Activated CD4-positive, alpha-beta T cell treated with anti-CD3 and anti-CD28 coated beads, Interleukin-2, amount 10 ng/mL, durations not matched to agents 7 days and 5 days (primary cell): ENCODE data around the gene CD2BP2. TPM values are rescaled to one million over a fixed set of nuclear protein-coding genes. Genes with fewer than 3 reads are reported as not detected.

Experiments
- CTCF ChIA-PET: fragments of 350-600 bp; sonication (Branson Sonifier 250); formaldehyde crosslinking; loops from one replicate; lab custom pipeline; 2021; ENCODE audit warnings: antibody characterized with exemption; lab: Charles Lee
- POLR2A ChIA-PET: fragments of 350-600 bp; sonication (Branson Sonifier 250); formaldehyde crosslinking; loops from one replicate; lab custom pipeline; 2021; ENCODE audit warnings: antibody characterized with exemption; lab: Charles Lee
- DNase-seq: peaks from one replicate; pipeline ENCODE4 v3.0.0-alpha.2; 2020
- H3K27ac Mint-ChIP-seq: one replicate; pipeline ENCODE4 v1.8.0; 2021; ENCODE audit warnings: mild to moderate bottlenecking, moderate library complexity, mixed read lengths
- H3K27me3 Mint-ChIP-seq: one replicate; pipeline ENCODE4 v1.8.0; 2021; ENCODE audit warnings: mixed read lengths
- H3K36me3 Mint-ChIP-seq: one replicate; pipeline ENCODE4 v1.8.0; 2021; ENCODE audit warnings: low read depth, mixed read lengths
- H3K4me1 Mint-ChIP-seq: one replicate; pipeline ENCODE4 v1.8.0; 2021; ENCODE audit warnings: mixed read lengths
- H3K4me3 Mint-ChIP-seq: one replicate; pipeline ENCODE4 v1.8.0; 2021; ENCODE audit warnings: mild to moderate bottlenecking, moderate library complexity, mixed read lengths
- H3K9me3 Mint-ChIP-seq: one replicate; pipeline ENCODE4 v1.8.0; 2021; ENCODE audit warnings: mixed read lengths
- total RNA-seq, 2 experiments: library from RNA; stranded (reverse); gene quantifications; one replicate each; pipeline ENCODE4 v1.2.3, GENCODE V29; 2021

CD2BP2 gene
- total RNA-seq, 2 experiments from 2014 or later: 51.8 to 65.0 TPM

DNA sequence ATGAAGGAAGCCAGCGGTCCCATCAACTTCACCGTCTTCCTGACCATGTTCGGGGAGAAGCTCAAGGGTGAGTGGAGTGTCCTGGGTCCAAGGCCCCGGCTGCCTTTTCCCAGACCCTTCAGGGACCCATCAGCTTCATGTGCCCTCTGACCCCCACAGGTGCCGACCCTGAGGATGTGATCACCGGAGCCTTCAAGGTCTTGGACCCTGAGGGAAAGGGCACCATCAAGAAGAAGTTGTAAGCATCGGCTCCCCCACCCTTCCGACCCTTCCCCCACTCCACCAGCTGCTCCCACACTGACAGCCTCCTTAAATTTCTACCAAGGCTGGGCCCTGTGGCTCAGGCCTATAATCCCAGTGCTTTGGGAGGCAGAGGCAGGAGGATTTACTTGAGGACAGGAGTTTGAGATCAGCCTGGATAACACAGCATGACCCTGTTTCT, 21.4 kb upstream of the CD2BP2 start:
- ChIA-PET POLR2A (no interaction called here), CTCF (interaction anchor here (0.8 to 1.9 kb wide), 5 partner anchors 30 to 311 kb away, joined by 3 to 4 read pairs (median 3); partner anchors contain the start of gene ALDOA)
- H3K36me3 Mint-ChIP-seq: peaks cover 36% of the 10 kb centered on the region
- no peak for DNase-seq
- H3K4me1 Mint-ChIP-seq: peaks cover 56% of the 10 kb centered on the region
- H3K27ac Mint-ChIP-seq: peak overlapping the region; percentile 100
- H3K9me3 Mint-ChIP-seq: no peaks in the 10 kb centered on the region
- H3K27me3 Mint-ChIP-seq: no peaks in the 10 kb centered on the region
- no peak overlapping the region for H3K4me3 Mint-ChIP-seq

DNA sequence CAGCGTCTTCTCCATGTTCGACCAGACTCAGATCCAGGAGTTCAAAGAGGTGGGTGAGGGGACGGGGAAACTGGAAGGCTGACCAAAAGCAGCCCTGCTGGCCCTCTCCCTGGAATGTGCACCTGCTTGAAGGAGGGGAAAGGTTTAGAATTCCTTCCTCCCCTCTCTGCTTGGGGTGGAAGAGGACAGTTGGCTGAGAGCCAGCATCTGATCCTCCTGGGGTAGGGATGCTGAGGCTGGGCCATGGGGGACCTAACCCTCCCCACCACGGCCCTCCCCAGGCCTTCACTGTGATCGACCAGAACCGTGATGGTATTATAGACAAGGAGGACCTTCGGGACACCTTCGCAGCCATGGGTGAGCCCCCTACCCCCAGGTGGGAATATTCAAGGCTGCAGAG, 20.8 kb upstream of the CD2BP2 start:
- Mint-ChIP-seq H3K36me3 (peaks cover 30% of the 10 kb centered on the region), H3K4me1 (peaks cover 56% of the 10 kb centered on the region), H3K27me3 (no peaks in the 10 kb centered on the region), H3K9me3 (no peaks in the 10 kb centered on the region), H3K4me3 (no peak overlapping the region), H3K27ac (peak overlapping the region; percentile 73)
- ChIA-PET POLR2A (no interaction called here), CTCF (interaction anchor here (0.6 to 1.9 kb wide), 6 partner anchors 30 to 310 kb away, joined by 3 to 4 read pairs (median 3); partner anchors contain the start of gene ALDOA)
- no peak for DNase-seq

DNA sequence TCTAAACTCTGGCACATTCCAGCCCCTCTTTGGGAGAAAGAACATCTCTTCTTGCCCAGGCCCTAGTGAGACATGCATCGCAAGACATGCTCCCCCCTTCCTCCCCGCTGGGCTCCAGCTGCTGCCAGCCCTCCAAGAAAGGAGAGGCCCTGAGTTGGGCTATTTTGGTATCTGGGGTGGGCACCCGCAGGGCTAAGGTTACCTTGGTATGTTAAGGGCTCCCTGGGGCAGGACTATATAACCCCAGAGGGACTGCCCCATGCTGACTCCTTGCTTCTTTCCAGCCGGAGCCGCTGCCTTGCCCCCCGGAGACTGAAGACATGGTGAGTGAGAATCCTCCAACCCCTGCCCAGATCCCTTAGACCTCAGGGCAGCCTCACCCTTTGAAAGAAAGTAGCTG, 19.4 kb upstream of the CD2BP2 start, which contains the start of gene MYL11:
Gene MYL11, plus strand, starts transcription at position 265 of the 400 bp plus-strand sequence. Its CDS starts 56 bp downstream, at position 321.
- ChIA-PET CTCF (interaction anchor here (0.6 to 1.0 kb wide), 2 partner anchors 21 to 117 kb away, joined by 3 to 4 read pairs; partner anchors contain the start of gene ZNF48), POLR2A (interaction anchor here (0.6 kb wide), 1 partner anchor 276 kb away, joined by 5 read pairs; the partner anchor contains the start of gene PRR14)
- no peak for DNase-seq
- Mint-ChIP-seq H3K27ac (peak within 1 kb of the TSS; percentile 73), H3K4me1 (peaks cover 43% of the 10 kb centered on the region), H3K27me3 (no peaks in the 10 kb centered on the region), H3K4me3 (no peak within 1 kb of the TSS), H3K9me3 (no peaks in the 10 kb centered on the region), H3K36me3 (peaks cover 20% of the 10 kb centered on the region)

DNA sequence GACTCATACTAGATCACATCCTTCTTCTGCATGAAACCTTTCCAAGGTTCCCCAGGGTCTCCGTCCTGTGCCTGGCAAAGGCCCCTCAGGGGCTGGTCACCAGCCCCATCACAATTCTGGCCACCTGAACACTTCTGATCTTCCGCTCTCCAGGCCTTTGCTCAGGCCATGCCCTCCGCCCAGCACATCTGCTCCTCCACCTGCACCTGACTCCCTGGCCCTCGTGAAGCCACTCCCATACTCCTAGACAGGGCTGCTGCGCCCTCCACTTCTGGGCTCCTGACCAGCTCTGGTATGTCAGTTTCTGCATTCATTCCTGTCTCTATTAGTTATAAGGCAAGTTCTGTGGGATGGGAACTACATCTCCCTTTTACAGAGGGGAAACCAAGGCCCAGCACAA, 17.6 kb upstream of the CD2BP2 start:
- Mint-ChIP-seq H3K27ac (no peak overlapping the region), H3K4me1 (peaks cover 41% of the 10 kb centered on the region), H3K27me3 (no peaks in the 10 kb centered on the region), H3K36me3 (peaks cover 19% of the 10 kb centered on the region), H3K4me3 (no peak overlapping the region), H3K9me3 (no peaks in the 10 kb centered on the region)
- no peak for DNase-seq
- ChIA-PET POLR2A (interaction anchor here (0.6 kb wide), 1 partner anchor 45 kb away, joined by 3 read pairs; no protein-coding TSS in a partner anchor), CTCF (interaction anchor here (1.0 to 2.2 kb wide), 2 partner anchors 10 kb away, joined by 4 to 9 read pairs; partner anchors contain the start of gene SEPTIN1)

DNA sequence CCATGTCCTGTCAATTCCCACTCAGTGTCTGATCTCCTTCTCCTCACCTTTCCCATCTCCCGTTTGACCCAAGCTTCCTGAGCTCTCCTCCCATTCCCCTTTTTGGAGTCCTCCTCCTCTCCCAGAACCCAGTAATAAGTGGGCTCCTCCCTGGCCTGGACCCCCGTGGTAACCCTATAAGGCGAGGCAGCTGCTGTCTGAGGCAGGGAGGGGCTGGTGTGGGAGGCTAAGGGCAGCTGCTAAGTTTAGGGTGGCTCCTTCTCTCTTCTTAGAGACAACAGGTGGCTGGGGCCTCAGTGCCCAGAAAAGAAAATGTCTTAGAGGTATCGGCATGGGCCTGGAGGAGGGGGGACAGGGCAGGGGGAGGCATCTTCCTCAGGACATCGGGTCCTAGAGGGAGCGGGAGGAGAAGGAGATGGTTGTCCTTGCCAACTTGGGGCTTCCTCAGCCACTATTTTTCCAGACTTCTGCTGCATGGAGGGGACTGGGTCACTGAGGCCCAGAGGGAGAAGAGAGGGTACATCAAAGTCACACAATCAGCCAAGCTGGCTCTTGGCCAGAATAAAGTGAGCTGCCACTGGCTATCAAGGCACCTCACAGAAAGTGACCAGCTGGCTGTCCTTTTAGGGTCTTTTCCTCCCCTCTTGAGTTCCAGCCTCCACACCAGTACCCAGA, 17.1 kb upstream of the CD2BP2 start:
- Mint-ChIP-seq H3K27ac (peak overlapping the region; percentile 93), H3K36me3 (peaks cover 21% of the 10 kb centered on the region), H3K4me3 (peak overlapping the region; percentile 75), H3K27me3 (no peaks in the 10 kb centered on the region), H3K9me3 (no peaks in the 10 kb centered on the region), H3K4me1 (peaks cover 41% of the 10 kb centered on the region)
- no peak for DNase-seq
- POLR2A ChIA-PET: no interaction called here
- CTCF ChIA-PET: interaction anchor here (1.2 to 2.2 kb wide), 4 partner anchors 11 to 37 kb away, joined by 4 to 9 read pairs (median 6); partner anchors contain the start of gene SEPTIN1

DNA sequence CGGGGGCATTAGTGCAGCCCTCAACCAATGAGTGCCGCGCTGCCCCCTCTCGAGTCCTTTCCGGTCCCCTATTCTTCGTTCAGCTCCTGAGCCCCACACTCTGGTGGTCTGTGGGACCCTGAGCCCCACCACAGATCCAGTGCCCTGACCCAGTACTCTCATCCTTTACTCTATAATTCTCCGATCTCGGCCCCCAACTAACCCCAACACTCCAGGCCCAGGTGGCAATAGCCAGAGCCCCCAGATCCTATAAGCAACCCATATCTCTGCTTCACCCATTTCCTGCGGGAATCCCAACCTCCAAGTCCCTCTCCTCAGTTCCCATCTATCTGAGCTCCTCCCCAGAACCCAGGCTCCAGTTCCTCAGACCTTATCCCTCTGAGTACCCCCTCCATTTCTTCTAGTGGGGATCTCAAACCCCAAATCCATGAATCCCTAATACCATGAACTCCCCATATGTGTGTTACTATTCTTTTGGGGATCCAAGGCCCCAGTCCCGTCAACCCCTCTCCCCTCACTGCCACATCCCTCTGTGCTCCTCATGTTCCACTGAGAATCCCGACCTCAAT, 16.2 kb upstream of the CD2BP2 start:
- Mint-ChIP-seq H3K36me3 (peaks cover 26% of the 10 kb centered on the region), H3K4me1 (peaks cover 42% of the 10 kb centered on the region), H3K27me3 (no peaks in the 10 kb centered on the region), H3K9me3 (no peaks in the 10 kb centered on the region), H3K27ac (peak overlapping the region; percentile 93), H3K4me3 (peak overlapping the region; percentile 75)
- CTCF ChIA-PET: interaction anchor here (0.5 to 2.2 kb wide), 13 partner anchors 9 to 316 kb away, joined by 3 to 9 read pairs (median 4); partner anchors contain the start of genes DCTPP1, SEPTIN1, TBX6 and ZNF48
- DNase-seq: no peak
- POLR2A ChIA-PET: interaction anchor here (0.6 to 0.7 kb wide), 2 partner anchors 11 to 179 kb away, joined by 3 read pairs; partner anchors contain the start of gene SEPTIN1

DNA sequence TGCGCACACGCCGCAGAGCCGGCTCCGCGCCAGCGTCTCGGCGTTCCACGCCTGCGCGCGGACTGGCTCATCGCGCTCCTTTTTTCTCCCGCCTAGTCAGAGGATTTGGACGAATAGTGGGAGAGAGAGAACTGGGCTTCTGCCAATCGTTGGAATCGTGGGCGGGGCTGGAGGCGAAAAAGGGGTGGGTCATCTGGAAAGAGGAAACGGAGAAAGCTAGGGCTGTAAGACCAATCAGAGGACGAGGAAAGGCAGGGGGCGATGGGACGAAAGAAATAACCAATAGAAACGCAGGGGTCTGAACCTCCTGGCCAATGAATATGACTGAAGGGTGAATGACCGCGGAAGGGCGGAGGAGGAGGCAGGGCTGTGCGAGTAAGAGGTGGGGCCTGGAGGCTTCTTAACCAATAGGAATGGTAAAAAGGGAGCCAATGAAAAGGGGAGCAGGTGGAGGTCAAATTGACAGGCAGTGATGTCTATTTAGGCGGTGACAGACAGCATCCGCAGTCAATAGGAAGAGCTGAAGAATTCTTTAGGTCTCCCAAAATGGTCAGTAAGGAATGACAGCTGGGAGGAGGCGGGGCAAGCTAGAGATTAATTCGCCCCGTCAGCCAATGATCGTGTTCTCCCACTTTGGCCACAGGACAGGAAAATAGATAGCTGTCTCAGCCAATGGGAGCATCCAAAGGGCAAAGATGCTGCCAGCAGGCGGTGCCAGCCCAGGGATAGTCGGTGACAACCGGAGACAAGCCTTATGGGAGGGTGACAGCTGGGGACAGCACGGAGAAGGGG, 15.5 kb upstream of the CD2BP2 start, which contains the start of gene TBC1D10B:
Gene TBC1D10B, minus strand, starts transcription at position 39 of the 792 bp plus-strand sequence. CDS start 311 bp downstream, outside the sequence.
- H3K4me3 Mint-ChIP-seq: peak within 1 kb of the TSS; percentile 87
- peak; percentile 100 for DNase-seq
- peak within 1 kb of the TSS; percentile 93 for H3K27ac Mint-ChIP-seq
- H3K27me3 Mint-ChIP-seq: no peaks in the 10 kb centered on the region
- peaks cover 45% of the 10 kb centered on the region for H3K4me1 Mint-ChIP-seq
- H3K9me3 Mint-ChIP-seq: no peaks in the 10 kb centered on the region
- ChIA-PET POLR2A (interaction anchor here (0.6 to 0.7 kb wide), 4 partner anchors 12 to 256 kb away, joined by 3 to 5 read pairs (median 3); partner anchors contain the start of gene SEPTIN1), CTCF (interaction anchor here (0.5 to 2.2 kb wide), 16 partner anchors 10 to 315 kb away, joined by 3 to 9 read pairs (median 4); partner anchors contain the start of genes CD2BP2, DCTPP1, SEPTIN1 and TBX6)
- H3K36me3 Mint-ChIP-seq: peaks cover 29% of the 10 kb centered on the region

DNA sequence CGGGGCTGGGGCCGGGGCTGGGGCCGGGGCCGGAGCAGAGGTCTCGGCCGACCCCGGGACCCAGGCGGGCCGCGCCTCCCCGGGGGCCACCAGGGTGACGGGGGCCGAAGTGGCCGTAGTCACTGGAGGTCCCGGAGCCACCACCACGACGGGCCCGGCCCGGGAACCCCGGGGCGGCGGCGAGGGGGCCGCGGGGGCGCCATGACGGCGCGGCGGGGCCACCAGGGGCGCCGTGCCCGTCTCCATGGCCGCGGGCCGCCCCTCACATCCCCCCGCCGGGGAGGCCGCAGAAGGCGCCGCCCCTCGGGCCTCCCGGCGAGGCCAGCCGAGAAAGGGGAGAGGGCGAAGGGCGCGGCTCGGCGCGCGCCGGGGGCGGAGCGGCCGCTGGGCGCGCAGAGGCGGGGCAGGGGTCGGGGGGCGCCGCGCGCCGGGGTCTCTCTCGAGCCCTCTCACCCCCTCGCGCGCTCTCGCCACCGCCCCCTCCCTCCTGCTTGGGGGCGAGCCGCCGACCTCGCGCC, 14.9 kb upstream of the CD2BP2 start:
- H3K9me3 Mint-ChIP-seq: no peaks in the 10 kb centered on the region
- no peaks in the 10 kb centered on the region for H3K27me3 Mint-ChIP-seq
- ChIA-PET CTCF (interaction anchor here (1.0 to 2.0 kb wide), 7 partner anchors 9 to 315 kb away, joined by 3 to 7 read pairs (median 5); partner anchors contain the start of genes CD2BP2, DCTPP1 and ZNF48), POLR2A (no interaction called here)
- DNase-seq: no peak
- peaks cover 35% of the 10 kb centered on the region for H3K36me3 Mint-ChIP-seq
- H3K27ac Mint-ChIP-seq: peak overlapping the region; percentile 93
- peaks cover 52% of the 10 kb centered on the region for H3K4me1 Mint-ChIP-seq
- H3K4me3 Mint-ChIP-seq: peak overlapping the region; percentile 75

DNA sequence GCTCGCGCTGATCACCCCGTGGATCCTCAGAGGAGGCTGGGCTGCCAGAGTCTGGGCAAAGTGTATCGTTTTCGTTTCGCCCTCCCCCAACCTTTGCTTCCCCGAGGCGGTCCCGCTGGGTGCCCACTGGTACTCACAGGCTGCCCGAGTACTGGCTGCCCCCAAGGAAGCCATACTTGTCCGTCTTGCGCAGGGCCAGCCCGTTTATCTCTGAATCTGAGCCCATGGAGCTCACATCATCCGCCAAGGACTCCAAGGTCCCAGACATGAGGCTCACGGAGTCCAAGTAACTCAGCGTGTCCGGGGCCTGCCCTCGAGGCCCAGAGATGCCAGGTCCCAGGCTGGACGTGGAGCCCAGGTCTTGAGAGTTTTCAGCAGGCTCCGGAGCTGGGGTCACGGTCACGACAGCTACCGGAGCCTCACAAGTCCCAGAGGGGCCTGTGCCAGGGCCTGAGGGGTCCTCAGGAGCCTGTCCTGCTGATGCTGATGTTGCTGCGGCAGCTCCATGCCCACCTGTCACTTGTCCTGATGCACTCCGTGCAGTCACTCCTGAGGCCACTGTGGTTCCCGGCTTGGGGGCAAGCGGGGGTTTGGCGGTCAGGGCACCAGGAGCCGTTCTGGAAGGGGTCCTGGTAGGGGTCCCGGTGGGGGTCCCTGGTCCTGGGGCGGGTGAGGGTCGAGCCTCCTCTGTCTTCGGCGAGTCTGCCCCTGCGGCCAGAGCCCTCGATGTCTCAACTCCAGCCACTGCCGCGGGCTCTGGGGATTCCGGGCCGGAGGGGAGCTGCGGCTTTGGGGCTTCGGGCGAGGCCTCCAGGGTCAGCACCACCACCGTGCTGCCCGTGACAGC, 14.2 kb upstream of the CD2BP2 start:
- H3K27me3 Mint-ChIP-seq: no peaks in the 10 kb centered on the region
- DNase-seq: no peak
- H3K4me1 Mint-ChIP-seq: peaks cover 57% of the 10 kb centered on the region
- H3K27ac Mint-ChIP-seq: peak overlapping the region; percentile 77
- ChIA-PET CTCF (interaction anchor here (0.6 to 2.0 kb wide), 7 partner anchors 9 to 289 kb away, joined by 3 to 7 read pairs (median 4); partner anchors contain the start of gene FBRS), POLR2A (no interaction called here)
- H3K36me3 Mint-ChIP-seq: peaks cover 42% of the 10 kb centered on the region
- no peaks in the 10 kb centered on the region for H3K9me3 Mint-ChIP-seq
- H3K4me3 Mint-ChIP-seq: peak overlapping the region; percentile 87

DNA sequence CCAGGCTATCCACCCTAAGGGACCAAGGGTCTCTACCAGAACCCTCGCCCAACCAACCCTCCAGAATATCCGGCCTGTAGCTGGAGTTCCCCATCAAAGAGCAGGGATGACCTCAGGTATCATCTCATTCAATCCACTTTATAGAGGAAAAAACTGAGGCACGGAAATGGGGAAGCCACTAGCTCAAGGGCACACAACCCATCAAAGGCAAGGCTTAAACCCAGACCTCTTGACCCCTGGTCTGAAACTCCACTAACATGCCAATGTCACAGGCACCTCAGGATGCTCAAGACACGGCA, 13.6 kb upstream of the CD2BP2 start:
- no peaks in the 10 kb centered on the region for H3K9me3 Mint-ChIP-seq
- POLR2A ChIA-PET: no interaction called here
- peaks cover 57% of the 10 kb centered on the region for H3K4me1 Mint-ChIP-seq
- DNase-seq: no peak
- CTCF ChIA-PET: interaction anchor here (0.6 to 2.0 kb wide), 8 partner anchors 8 to 289 kb away, joined by 3 to 7 read pairs (median 4); partner anchors contain the start of gene FBRS
- peak overlapping the region; percentile 77 for H3K27ac Mint-ChIP-seq
- H3K27me3 Mint-ChIP-seq: no peaks in the 10 kb centered on the region
- peak overlapping the region; percentile 87 for H3K4me3 Mint-ChIP-seq
- H3K36me3 Mint-ChIP-seq: peaks cover 46% of the 10 kb centered on the region
